K562 (cell line): ENCODE measurements around the gene MED14. TPM values are rescaled to one million over a fixed set of nuclear protein-coding genes. Genes with fewer than 3 reads are reported as not detected.
"Not testable (repeated sequence)": the region's sequence is repeated elsewhere in the genome, so short reads cannot be mapped to it uniquely, and the experiment has no call there.

Experiments used
- ATAC-seq: fragments of 200-7000 bp; cut with Tn5 transposase; 3 replicates; pipeline ENCODE4 v1.9.1; 2020; ENCODE audit warnings: moderate library complexity
- BruUV-seq: library from RNA; stranded (reverse); fragments of 400-500 nt; replicated peaks from 2 replicates; lab custom pipeline; 2021; lab: Mats Ljungman, UMichigan
- CTCF ChIA-PET: fragments of 300-600 bp; formaldehyde crosslinking; extraction: SDS; loops from one replicate; lab custom pipeline; 2021; ENCODE audit warnings: low intra/inter-chr PET ratio; lab: Yijun Ruan, JAX
- POLR2A ChIA-PET: fragments of 300-600, 350-650 bp; sonication (Branson Sonifier 250); formaldehyde crosslinking; extraction: SDS; loops from one replicate; lab custom pipeline; 2021; ENCODE audit warnings: antibody characterized with exemption, inconsistent platforms; lab: Yijun Ruan, JAX
- DNase-seq, 4 experiments: peaks; one replicate each; pipeline versions ENCODE4 v3.0.0 to v3.0.0-alpha.2; 2011 to 2018; ENCODE audit warnings: low spot score in 3 of 4, mixed read lengths in 3 of 4; ENCODE audit errors: extremely low read depth in 1 of 4
- FAIRE-seq: peaks from 2 replicates; lab custom pipeline; 2011; peaks lifted over from hg19 to GRCh38; lab: Jason Lieb, UNC
- H2AFZ ChIP-seq: 2 replicates; pipeline ENCODE4 v1.6.0; 2011; ENCODE audit warnings: low read depth, low read length, control low read depth, inconsistent platforms
- H3K27ac ChIP-seq: fragments of 200-600 bp; 3 replicates; pipeline ENCODE4 v1.8.0; 2011; ENCODE audit warnings: low read depth, mild to moderate bottlenecking, control low read depth, inconsistent platforms, low read length, moderate library complexity, mixed read lengths; ENCODE audit errors: extremely low read depth
- H3K27me3 ChIP-seq, 2 experiments: fragments of 300-600 bp in 1 of 2; 2 replicates in 1 of 2; 3 replicates in 1 of 2; pipeline versions ENCODE4 v1.6.0 to v1.8.0; 2011; ENCODE audit warnings: inconsistent platforms in 2 of 2, low read length in 2 of 2, mild to moderate bottlenecking in 1 of 2, mixed read lengths in 1 of 2, moderate library complexity in 1 of 2; ENCODE audit not compliant: control insufficient read depth in 2 of 2, insufficient read depth in 2 of 2
- H3K36me3 ChIP-seq: fragments of 300-600 bp; 3 replicates; pipeline ENCODE4 v1.8.0; 2011; ENCODE audit warnings: mild to moderate bottlenecking, low read length, inconsistent platforms; ENCODE audit not compliant: control insufficient read depth, insufficient read depth
- H3K4me1 ChIP-seq, 2 experiments: fragments of 200-600 bp in 1 of 2; replicated peaks in 1 of 2; 2 replicates in 1 of 2; 3 replicates in 1 of 2; pipeline versions ENCODE4 v1.5.1 to v1.8.0; 2011; ENCODE audit warnings: inconsistent platforms in 2 of 2, low read length in 2 of 2, mild to moderate bottlenecking in 1 of 2, mixed read lengths in 1 of 2, moderate library complexity in 1 of 2; ENCODE audit not compliant: control insufficient read depth in 2 of 2, insufficient read depth in 2 of 2
- H3K4me2 ChIP-seq: 2 replicates; pipeline ENCODE4 v1.6.1; 2011; ENCODE audit warnings: low read length, control low read depth, inconsistent platforms, mixed read lengths; ENCODE audit not compliant: insufficient read depth
- H3K4me3 ChIP-seq: fragments of 200-600 bp; sonication (generic), shearing (Covaris generic); 2 replicates; pipeline ENCODE4 v1.5.1; 2016; ENCODE audit warnings: control low read depth, inconsistent platforms
- H3K79me2 ChIP-seq: fragments of 200-600 bp; 3 replicates; pipeline ENCODE4 v1.8.0; 2011; ENCODE audit warnings: low read length, inconsistent platforms; ENCODE audit not compliant: control insufficient read depth, insufficient read depth
- H3K9ac ChIP-seq, 2 experiments: 2 replicates each; pipeline versions ENCODE4 v1.6.0 to v1.6.1; 2011; ENCODE audit warnings: low read depth in 2 of 2, low read length in 2 of 2, control low read depth in 1 of 2, inconsistent platforms in 1 of 2, mild to moderate bottlenecking in 1 of 2, mixed read lengths in 1 of 2; ENCODE audit not compliant: insufficient read depth in 1 of 2
- H3K9me1 ChIP-seq: one replicate; pipeline ENCODE4 v1.6.0; 2011; ENCODE audit warnings: inconsistent platforms, mild to moderate bottlenecking, low read length, moderate library complexity; ENCODE audit not compliant: control insufficient read depth, insufficient read depth
- H3K9me3 ChIP-seq: replicated peaks from 2 replicates; pipeline ENCODE4 v1.5.1; 2011; ENCODE audit warnings: low read depth, low read length, inconsistent platforms; ENCODE audit not compliant: control insufficient read depth, insufficient read depth
- H4K20me1 ChIP-seq: replicated peaks from 2 replicates; pipeline ENCODE4 v1.6.1; 2011; ENCODE audit warnings: low read length, inconsistent platforms, mixed read lengths; ENCODE audit not compliant: control insufficient read depth, insufficient read depth
- CHD1 ChIP-seq: fragments of 200-600 bp; sonication (generic); IDR thresholded peaks from one replicate; pipeline ENCODE4 v1.6.1; 2012; ENCODE audit warnings: mild to moderate bottlenecking, moderate library complexity, low read length, inconsistent platforms
- EWSR1 ChIP-seq: fragments of 450-650 bp; IDR thresholded peaks from 2 replicates; pipeline ENCODE4 v1.6.1; 2018; ENCODE audit warnings: borderline replicate concordance, mild to moderate bottlenecking, low read depth, moderate library complexity; ENCODE audit not compliant: partially characterized antibody
- FOS ChIP-seq: IDR thresholded peaks from 3 replicates; pipeline ENCODE4 v1.6.1; 2011; ENCODE audit not compliant: insufficient read length; ENCODE audit errors: extremely low read depth
- KDM4B ChIP-seq, 2 experiments: fragments of 450-650 bp in 1 of 2; sonication (generic) in 1 of 2; IDR thresholded peaks; 2 replicates each; pipeline ENCODE4 v1.6.1; 2016 to 2017; ENCODE audit warnings: borderline replicate concordance in 2 of 2, antibody characterized with exemption in 1 of 2, low read depth in 1 of 2, mild to moderate bottlenecking in 1 of 2
- NEUROD1 ChIP-seq: fragments of 150-350 bp; IDR thresholded peaks from 2 replicates; pipeline ENCODE4 v1.6.1; 2014; ENCODE audit warnings: borderline replicate concordance, low read length, low read depth; ENCODE audit not compliant: partially characterized antibody
- NR1H2 ChIP-seq: sonication (generic); formaldehyde crosslinking; IDR thresholded peaks from 2 replicates; pipeline ENCODE4 v1.4.0; 2020; ENCODE audit warnings: mild to moderate bottlenecking, missing genetic modification reagents
- RB1 ChIP-seq: fragments of 450-650 bp; IDR thresholded peaks from 2 replicates; pipeline ENCODE4 v1.6.1; 2017; ENCODE audit warnings: low read depth, mild to moderate bottlenecking
- RFX5 ChIP-seq: IDR thresholded peaks from 2 replicates; pipeline ENCODE4 v1.6.1; 2011; ENCODE audit warnings: low read depth, mild to moderate bottlenecking, improper control_type of control experiment, low read length
- ZFX ChIP-seq: sonication (generic); formaldehyde crosslinking; IDR thresholded peaks from 2 replicates; pipeline ENCODE4 v1.8.0; 2022; ENCODE audit warnings: mild to moderate bottlenecking, missing genetic modification reagents, moderate library complexity
- ZNF696 ChIP-seq: fragments of 250-450 bp; sonication (Bioruptor Pico); conservative IDR thresholded peaks from 2 replicates; pipeline ENCODE4 v1.4.0; 2020; ENCODE audit warnings: mild to moderate bottlenecking, moderate library complexity
- WGBS: fragments of 100-300 bp; shearing (Covaris generic); methylation state at CpG from one replicate; pipeline ENCODE4 v1.1.6; 2016; ENCODE audit warnings: low coverage, mixed read lengths; ENCODE audit not compliant: insufficient coverage; ENCODE audit errors: missing lambda C conversion rate; 5-methylcytosine and 5-hydroxymethylcytosine counted together
- in situ Hi-C: fragments of 300-500 bp; cut with MboI; formaldehyde crosslinking; loops from 4 replicates; pipeline ENCODE4 v1.15.0; 2018; ENCODE audit warnings: inconsistent platforms, mixed read lengths
- intact Hi-C: fragments of 100-400 bp; cut with micrococcal nuclease; formaldehyde crosslinking; loops from 2 replicates; pipeline ENCODE4 v1.14.2; 2022
- polyA plus RNA-seq, 8 experiments: library from polyadenylated mRNA; depleted of rRNA in 4 of 8; stranded (reverse) in 5 of 8; unstranded in 3 of 8; fragments of >200 nt; fragmentation: Nextera tagmentation in 2 of 8; fragmentation: Illumina TruSeq in 1 of 8; extraction: Ambion mirVana in 2 of 8; extraction: Trizol in 1 of 8; gene quantifications; 2 replicates each; pipeline versions ENCODE4 v1.2.1 to v1.2.3, GENCODE V29; 2011 to 2014; ENCODE audit warnings: inconsistent platforms in 1 of 8, missing spikeins in 1 of 8
- total RNA-seq, 7 experiments: library from RNA; depleted of rRNA in 6 of 7; stranded (reverse); fragments of >200 nt in 6 of 7; fragmentation: Illumina TruSeq in 2 of 7; extraction: Trizol in 2 of 7; gene quantifications; 2 replicates each; pipeline versions ENCODE4 v1.2.1 to v1.2.3, GENCODE V29; 2011 to 2021; ENCODE audit warnings: low replicate concordance in 1 of 7
- TF ChIP-seq, protein P1 (sequence below): fragments of 250-450 bp; sonication (Bioruptor Pico); IDR thresholded peaks from 2 replicates; pipeline ENCODE4 v1.5.0; 2022; ENCODE audit warnings: mild to moderate bottlenecking

The MED14 gene
- total and polyA plus RNA-seq, 9 of the 15 experiments (the other 6 are each of a cell fraction or from before 2014, with no cell fraction given), result 9.2 to 35.3 (median 18.7) TPM

DNA sequence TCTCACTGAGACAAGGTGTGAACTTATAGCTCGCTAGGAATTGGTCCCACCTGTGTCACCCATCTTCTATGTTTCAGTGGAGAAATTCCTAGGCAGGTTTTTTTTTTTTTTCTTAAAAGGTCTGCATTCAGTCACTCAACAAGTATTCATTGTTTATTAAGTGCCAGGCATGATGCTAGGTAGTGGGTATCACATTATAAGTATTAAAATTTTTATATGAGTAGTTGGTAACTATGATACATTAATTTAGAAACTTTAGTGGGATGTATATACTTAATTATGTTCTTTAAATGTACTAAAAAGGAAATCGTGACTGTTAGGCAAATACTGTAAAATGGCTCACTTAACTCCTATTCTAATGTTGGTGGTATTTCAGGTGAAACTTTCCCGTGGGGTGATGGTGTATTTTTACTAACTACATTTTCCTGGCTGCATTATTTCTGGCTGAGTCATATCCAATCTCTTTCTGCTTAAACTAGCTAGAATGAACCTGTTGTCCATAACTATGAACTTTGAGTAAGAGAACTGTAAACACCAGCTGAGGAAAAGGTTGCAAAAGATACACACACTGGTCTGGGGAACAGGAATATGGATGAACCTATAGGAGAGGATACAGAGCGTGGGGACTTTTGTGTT is 49.3 kb upstream of the MED14 start:
- Histone ChIP-seq H2AFZ (no peak overlapping the region), H3K4me1 (no peaks in the 10 kb centered on the region), H3K9ac (no peak overlapping the region), H3K27me3 (no peaks in the 10 kb centered on the region), H3K79me2 (no peaks in the 10 kb centered on the region), H3K4me2 (no peak overlapping the region), H3K27ac (no peak overlapping the region), H4K20me1 (no peaks in the 10 kb centered on the region), H3K4me3 (no peak overlapping the region), H3K36me3 (no peaks in the 10 kb centered on the region), H3K9me3 (no peaks in the 10 kb centered on the region), H3K9me1 (no peaks in the 10 kb centered on the region)
- ChIA-PET CTCF (no interaction called here), POLR2A (interaction anchor here (0.5 to 0.9 kb wide), 3 partner anchors 72 to 380 kb away, joined by 3 read pairs; no protein-coding TSS in a partner anchor)
- 6% methylated on average over 4 of the region's 4 CpGs for WGBS
- in situ Hi-C loops, result no loop called here
- TF ChIP-seq ZFX (CRISPR knock-in tag) (no peak), EWSR1 (no peak), ZNF696 (CRISPR knock-in tag) (no peak), KDM4B (IDR thresholded peaks at IDR 0.05; ENCODE audit: borderline replicate concordance in 2 of 2, low read depth in 1 of 2) (no peak), NR1H2 (CRISPR knock-in tag) (no peak), NEUROD1 (no peak), FOS (no peak), RFX5 (no peak), CHD1 (no peak), RB1 (no peak)
- TF ChIP-seq, protein P1, sequence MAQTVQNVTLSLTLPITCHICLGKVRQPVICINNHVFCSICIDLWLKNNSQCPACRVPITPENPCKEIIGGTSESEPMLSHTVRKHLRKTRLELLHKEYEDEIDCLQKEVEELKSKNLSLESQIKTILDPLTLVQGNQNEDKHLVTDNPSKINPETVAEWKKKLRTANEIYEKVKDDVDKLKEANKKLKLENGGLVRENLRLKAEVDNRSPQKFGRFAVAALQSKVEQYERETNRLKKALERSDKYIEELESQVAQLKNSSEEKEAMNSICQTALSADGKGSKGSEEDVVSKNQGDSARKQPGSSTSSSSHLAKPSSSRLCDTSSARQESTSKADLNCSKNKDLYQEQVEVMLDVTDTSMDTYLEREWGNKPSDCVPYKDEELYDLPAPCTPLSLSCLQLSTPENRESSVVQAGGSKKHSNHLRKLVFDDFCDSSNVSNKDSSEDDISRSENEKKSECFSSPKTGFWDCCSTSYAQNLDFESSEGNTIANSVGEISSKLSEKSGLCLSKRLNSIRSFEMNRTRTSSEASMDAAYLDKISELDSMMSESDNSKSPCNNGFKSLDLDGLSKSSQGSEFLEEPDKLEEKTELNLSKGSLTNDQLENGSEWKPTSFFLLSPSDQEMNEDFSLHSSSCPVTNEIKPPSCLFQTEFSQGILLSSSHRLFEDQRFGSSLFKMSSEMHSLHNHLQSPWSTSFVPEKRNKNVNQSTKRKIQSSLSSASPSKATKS (CRISPR knock-in tag), result no peak
- no peak for FAIRE-seq
- BruUV-seq, result no TSS peak
- intact Hi-C loops, result no loop called here
- ATAC-seq, result no peak
- DNase-seq, result no peak

DNA sequence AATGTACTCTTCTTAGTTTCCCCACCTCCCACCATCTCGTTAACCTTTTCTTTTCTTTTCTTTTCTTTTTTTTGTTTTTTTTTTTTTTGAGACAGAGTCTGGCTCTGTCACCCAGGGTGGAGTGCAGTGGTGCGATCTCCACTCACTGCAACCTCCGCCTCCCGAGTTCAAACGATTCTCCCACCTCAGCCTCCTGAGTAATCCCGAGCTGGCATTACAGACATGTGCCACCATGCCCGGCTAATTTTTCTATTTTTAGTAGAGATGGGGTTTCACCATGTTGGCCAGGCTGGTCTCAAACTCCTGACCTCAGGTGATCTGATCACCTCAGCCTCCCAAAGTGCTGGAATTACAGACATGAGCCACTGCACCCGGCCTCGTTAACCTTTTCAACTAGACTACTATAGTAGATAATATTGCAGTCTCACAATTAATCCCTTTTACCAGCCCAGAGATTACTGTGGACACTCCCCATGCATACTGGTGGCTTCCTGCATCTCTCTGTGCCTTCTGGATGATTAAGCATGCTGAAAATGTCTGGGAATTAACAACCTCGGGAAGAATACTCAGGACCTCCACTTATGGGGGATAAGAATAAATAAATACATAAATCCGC is 47.4 kb upstream of the MED14 start:
- BruUV-seq, CTCF ChIA-PET, intact Hi-C loops, H2AFZ ChIP-seq, FAIRE-seq, H3K4me3 ChIP-seq, H3K27ac ChIP-seq, H3K9ac ChIP-seq, ATAC-seq, H3K9me3 ChIP-seq, H3K36me3 ChIP-seq, H3K4me1 ChIP-seq, POLR2A ChIA-PET, H3K9me1 ChIP-seq, in situ Hi-C loops, DNase-seq, H4K20me1 ChIP-seq, H3K4me2 ChIP-seq, H3K27me3 ChIP-seq, H3K79me2 ChIP-seq: not testable (repeated sequence)
- WGBS, result 24% methylated on average over 9 of the region's 11 CpGs
